Endothelial cell of umbilical vein (primary cell): ENCODE measurements around the gene MYDGF. TPM values are rescaled to one million over a fixed set of nuclear protein-coding genes. Genes with fewer than 3 reads are reported as not detected.

Source experiments
- BruUV-seq: library from RNA; stranded (reverse); fragments of 400-500 nt; replicated peaks from 2 replicates; lab custom pipeline; 2021; lab: Mats Ljungman, UMichigan
- CTCF ChIA-PET: fragments of 300-600, 350-600 bp; sonication (Branson Sonifier 250); formaldehyde crosslinking; loops from one replicate; lab custom pipeline; 2021; ENCODE audit warnings: antibody characterized with exemption, inconsistent platforms; lab: Charles Lee
- POLR2A ChIA-PET: fragments of 300-600, 350-600 bp; sonication (Branson Sonifier 250); formaldehyde crosslinking; loops from one replicate; lab custom pipeline; 2021; ENCODE audit warnings: antibody characterized with exemption, inconsistent platforms; lab: Charles Lee
- DNase-seq: peaks from one replicate; pipeline ENCODE4 v3.0.0-alpha.2; 2011; ENCODE audit warnings: low read depth, low spot score
- FAIRE-seq: peaks from 2 replicates; lab custom pipeline; 2011; peaks lifted over from hg19 to GRCh38; lab: Jason Lieb, UNC
- H2AFZ ChIP-seq: 2 replicates; pipeline ENCODE4 v1.6.0; 2012; ENCODE audit warnings: low read depth, low read length, control low read depth, inconsistent platforms
- H3K27ac ChIP-seq: 2 replicates; pipeline ENCODE4 v1.5.1; 2011; ENCODE audit warnings: low read depth, mild to moderate bottlenecking, control low read depth, low read length, moderate library complexity; ENCODE audit not compliant: insufficient read depth
- H3K27me3 ChIP-seq, 2 experiments: 2 replicates each; pipeline versions ENCODE4 v1.6.0 to v1.6.1; 2011; ENCODE audit warnings: low read length in 2 of 2, mixed read lengths in 1 of 2; ENCODE audit not compliant: control insufficient read depth in 2 of 2, insufficient read depth in 2 of 2
- H3K36me3 ChIP-seq, 2 experiments: 2 replicates in 1 of 2; 3 replicates in 1 of 2; pipeline ENCODE4 v1.5.1; 2011; ENCODE audit warnings: low read length in 2 of 2, mild to moderate bottlenecking in 1 of 2, moderate library complexity in 1 of 2; ENCODE audit not compliant: control insufficient read depth in 2 of 2, insufficient read depth in 2 of 2; ENCODE audit errors: extremely low read depth in 1 of 2
- H3K4me1 ChIP-seq: 3 replicates; pipeline ENCODE4 v1.5.1; 2011; ENCODE audit warnings: mild to moderate bottlenecking, low read length; ENCODE audit not compliant: control insufficient read depth, insufficient read depth; ENCODE audit errors: extremely low read depth
- H3K4me2 ChIP-seq: 2 replicates; pipeline ENCODE4 v1.6.1; 2011; ENCODE audit warnings: low read length, control low read depth, mixed read lengths; ENCODE audit not compliant: insufficient read depth
- H3K4me3 ChIP-seq, 3 experiments: fragments of 200-600 bp in 1 of 3; sonication (generic), shearing (Covaris generic) in 1 of 3; replicated peaks in 1 of 3; 2 replicates each; pipeline ENCODE4 v1.5.1; 2011 to 2016; ENCODE audit warnings: control low read depth in 3 of 3, low read length in 3 of 3, mild to moderate bottlenecking in 2 of 3, inconsistent platforms in 1 of 3, low read depth in 1 of 3, moderate library complexity in 1 of 3; ENCODE audit not compliant: insufficient read depth in 1 of 3
- H3K79me2 ChIP-seq: 2 replicates; pipeline ENCODE4 v1.6.0; 2012; ENCODE audit warnings: low read length, inconsistent platforms; ENCODE audit not compliant: control insufficient read depth, insufficient read depth
- H3K9ac ChIP-seq: replicated peaks from 2 replicates; pipeline ENCODE3; 2011; ENCODE audit warnings: low read length, control low read depth; ENCODE audit not compliant: insufficient read depth; ENCODE audit errors: extremely low read depth
- H3K9me1 ChIP-seq: replicated peaks from 3 replicates; pipeline ENCODE4 v1.6.0; 2011; ENCODE audit warnings: mild to moderate bottlenecking, low read length; ENCODE audit not compliant: control insufficient read depth, insufficient read depth; ENCODE audit errors: extremely low read depth
- H3K9me3 ChIP-seq: replicated peaks from 2 replicates; pipeline ENCODE4 v1.5.1; 2012; ENCODE audit warnings: low read length, inconsistent platforms; ENCODE audit not compliant: control insufficient read depth, insufficient read depth
- H4K20me1 ChIP-seq: replicated peaks from 2 replicates; pipeline ENCODE3; 2011; ENCODE audit warnings: mild to moderate bottlenecking, low read length; ENCODE audit not compliant: control insufficient read depth, insufficient read depth; ENCODE audit errors: extremely low read depth
- CTCF ChIP-seq, 2 donors: IDR thresholded peaks; 1 replicate in 1 of 2; 2 replicates in 1 of 2; pipeline ENCODE4 v1.5.1; 2011; ENCODE audit warnings: low read length in 2 of 2, mild to moderate bottlenecking in 2 of 2, moderate library complexity in 2 of 2, control low read depth in 1 of 2, inconsistent platforms in 1 of 2, low read depth in 1 of 2; ENCODE audit not compliant: insufficient read depth in 1 of 2; ENCODE audit errors: extremely low read depth in 1 of 2
- EZH2 ChIP-seq: IDR thresholded peaks from 2 replicates; pipeline ENCODE4 v1.6.1; 2012; ENCODE audit warnings: borderline replicate concordance, low read depth, mild to moderate bottlenecking, moderate library complexity, low read length, inconsistent platforms; ENCODE audit not compliant: severe bottlenecking
- FOS ChIP-seq: IDR thresholded peaks from 2 replicates; pipeline ENCODE4 v1.6.1; 2011; ENCODE audit warnings: mild to moderate bottlenecking, low read length, moderate library complexity, borderline replicate concordance; ENCODE audit not compliant: insufficient read depth
- GATA2 ChIP-seq: IDR thresholded peaks from 2 replicates; pipeline ENCODE4 v1.7.0; 2011; ENCODE audit warnings: low read depth, mild to moderate bottlenecking, moderate library complexity, mixed read lengths, low read length; ENCODE audit not compliant: insufficient read length, insufficient read depth
- JUN ChIP-seq: IDR thresholded peaks from 2 replicates; pipeline ENCODE4 v1.6.1; 2011; ENCODE audit warnings: borderline replicate concordance, low read depth; ENCODE audit not compliant: insufficient read length, insufficient read depth
- MAX ChIP-seq: IDR thresholded peaks from 2 replicates; pipeline ENCODE4 v1.6.1; 2011; ENCODE audit not compliant: insufficient read depth, insufficient read length
- MYC ChIP-seq: IDR thresholded peaks from one replicate; pipeline ENCODE4 v1.6.1; 2011; ENCODE audit warnings: mild to moderate bottlenecking, low read depth, low read length
- POLR2A ChIP-seq: IDR thresholded peaks from 2 replicates; pipeline ENCODE4 v1.6.1; 2012; ENCODE audit warnings: low read depth, mild to moderate bottlenecking, control low read depth, low read length
- POLR2AphosphoS5 ChIP-seq: IDR thresholded peaks from 2 replicates; pipeline ENCODE4 v1.6.1; 2012; ENCODE audit warnings: low read depth, mild to moderate bottlenecking, control low read depth, low read length, moderate library complexity; ENCODE audit not compliant: insufficient read depth
- dilution Hi-C: fragments of 300-500 bp; cut with MboI; formaldehyde crosslinking; loops from one replicate; pipeline ENCODE4 v1.15.0; 2019; ENCODE audit warnings: low sequenced_read_pairs; ENCODE audit not compliant: extremely low pct_ligation_motif_present
- intact Hi-C: fragments of 100-400 bp; cut with micrococcal nuclease; formaldehyde crosslinking; loops from one replicate; pipeline ENCODE4 v1.10.0; 2022
- polyA plus RNA-seq, 4 experiments: library from polyadenylated mRNA; depleted of rRNA in 3 of 4; stranded (reverse) in 3 of 4; unstranded in 1 of 4; fragments of >200 nt; gene quantifications; 2 replicates each; pipeline versions ENCODE4 v1.2.1 to v1.2.3, GENCODE V29; 2011 to 2012; ENCODE audit warnings: missing spikeins in 1 of 4
- total RNA-seq: library from RNA; stranded (reverse); gene quantifications from 2 replicates; pipeline ENCODE4 v1.2.3, GENCODE V29; 2021

The MYDGF gene
- total and polyA plus RNA-seq, 2 donors (not counting 3 experiments of a cell fraction or from before 2014, with no cell fraction given), result 191 to 337 TPM

GRCh38 chr19:4703671-4704316, 33.7 kb upstream of the MYDGF start:
- no peak for TF ChIP-seq POLR2AphosphoS5
- no peak for TF ChIP-seq GATA2
- TF ChIP-seq MAX, result no peak
- no peak for TF ChIP-seq CTCF (IDR thresholded peaks at IDR 0.05; ENCODE audit: extremely low read depth in 1 of 2, insufficient read depth in 1 of 2, low read depth in 1 of 2, low read length in 2 of 2)
- TF ChIP-seq EZH2, result no peak
- no peak for TF ChIP-seq MYC
- no peak for TF ChIP-seq JUN
- TF ChIP-seq FOS, result no peak
- TF ChIP-seq POLR2A, result no peak
- Histone ChIP-seq H3K9me3 (no peaks in the 10 kb centered on the region), H3K4me3 (no peak overlapping the region), H3K4me2 (no peak overlapping the region), H3K27me3 (no peaks in the 10 kb centered on the region), H3K4me1 (no peaks in the 10 kb centered on the region), H3K9ac (no peak overlapping the region), H2AFZ (no peak overlapping the region), H3K36me3 (peaks cover 15 to 50% of the 10 kb centered on the region in 2 experiments), H3K27ac (no peak overlapping the region), H3K9me1 (no peaks in the 10 kb centered on the region), H3K79me2 (no peaks in the 10 kb centered on the region), H4K20me1 (no peaks in the 10 kb centered on the region)
- no TSS peak for BruUV-seq
- ChIA-PET POLR2A (no interaction called here), CTCF (interaction anchor here (0.7 kb wide), 1 partner anchor 27 kb away, joined by 3 read pairs; no protein-coding TSS in a partner anchor)
- FAIRE-seq, result no peak
- dilution Hi-C loops (no loop called here), intact Hi-C loops (no loop called here)
- no peak for DNase-seq
